ENCODE data around the gene VCPKMT.

Gene VCPKMT

DNA sequence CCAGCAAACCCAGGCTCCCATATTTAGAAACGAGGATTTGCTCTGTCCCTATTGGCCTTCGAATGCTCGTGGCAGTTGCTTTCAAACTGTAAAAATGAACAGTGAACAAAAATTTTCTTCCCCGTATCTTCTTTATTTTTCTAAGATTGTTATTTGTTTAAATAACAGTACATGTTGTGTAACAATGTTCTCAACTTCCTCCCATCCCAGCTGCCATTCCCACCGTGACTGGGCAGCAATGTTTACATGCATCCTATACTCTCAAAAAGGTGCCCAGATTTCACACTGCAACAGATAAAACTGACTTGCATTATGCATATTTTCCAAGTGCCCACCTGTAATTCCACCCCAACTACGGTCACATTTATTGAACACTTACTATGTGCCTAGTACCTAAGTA is 12.8 kb downstream of the VCPKMT start:
- peak overlapping the region; percentile 72 for H3K4me3 Mint-ChIP-seq
- no peaks in the 10 kb centered on the region for H3K9me3 Mint-ChIP-seq (ENCODE audit: low read depth)
- peaks cover 52% of the 10 kb centered on the region for H3K4me1 Mint-ChIP-seq (ENCODE audit: low read depth)
- peaks cover 7% of the 10 kb centered on the region for H3K36me3 Mint-ChIP-seq
- H3K27me3 Mint-ChIP-seq: no peaks in the 10 kb centered on the region
- H3K27ac Mint-ChIP-seq: peak overlapping the region; percentile 82

GRCh38 chr14:50101417-50101816 is 15.0 kb downstream of the VCPKMT start:
- Mint-ChIP-seq H3K4me1 (ENCODE audit: low read depth) (peaks cover 66% of the 10 kb centered on the region), H3K36me3 (peaks cover 4% of the 10 kb centered on the region), H3K27me3 (no peaks in the 10 kb centered on the region), H3K4me3 (no peak overlapping the region), H3K27ac (no peak overlapping the region), H3K9me3 (ENCODE audit: low read depth) (no peaks in the 10 kb centered on the region)

GRCh38 chr14:50100805-50101204 is 15.6 kb downstream of the VCPKMT start:
- H3K4me1 Mint-ChIP-seq (ENCODE audit: low read depth): peaks cover 71% of the 10 kb centered on the region
- H3K27me3 Mint-ChIP-seq: no peaks in the 10 kb centered on the region
- peak overlapping the region; percentile 74 for H3K27ac Mint-ChIP-seq
- no peaks in the 10 kb centered on the region for H3K9me3 Mint-ChIP-seq (ENCODE audit: low read depth)
- peaks cover 5% of the 10 kb centered on the region for H3K36me3 Mint-ChIP-seq
- no peak overlapping the region for H3K4me3 Mint-ChIP-seq

GRCh38 chr14:50099335-50099734 is 17.0 kb downstream of the VCPKMT start:
- peaks cover 72% of the 10 kb centered on the region for H3K4me1 Mint-ChIP-seq (ENCODE audit: low read depth)

DNA sequence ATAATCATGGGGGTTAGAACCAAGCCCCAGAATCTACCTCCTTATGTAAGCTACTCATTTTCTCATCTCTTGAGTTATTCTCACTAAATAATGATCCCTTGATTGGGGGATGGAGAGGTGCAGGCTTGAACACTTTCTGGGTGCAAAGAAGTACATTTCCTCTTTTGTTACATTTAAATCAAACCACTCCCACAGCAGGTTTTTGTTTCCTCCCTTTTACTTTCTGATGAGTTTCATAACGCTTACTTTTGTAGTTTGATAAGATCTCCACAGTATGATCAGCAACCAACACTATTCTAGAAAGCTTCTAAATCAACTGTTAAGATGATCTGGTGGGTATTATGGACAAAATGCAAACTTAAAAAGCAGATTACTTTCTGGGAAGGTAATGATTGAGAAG is 20.5 kb downstream of the VCPKMT start:
- Mint-ChIP-seq H3K4me1 (ENCODE audit: low read depth) (peaks cover 80% of the 10 kb centered on the region), H3K9me3 (ENCODE audit: low read depth) (no peaks in the 10 kb centered on the region), H3K36me3 (peaks cover 7% of the 10 kb centered on the region), H3K27me3 (no peaks in the 10 kb centered on the region), H3K4me3 (peak overlapping the region; percentile 51), H3K27ac (peak overlapping the region; percentile 95)

More at GRCh38 chr14:50099335-50099734, 17.0 kb downstream of the VCPKMT start:
- peak overlapping the region; percentile 52 for H3K4me3 Mint-ChIP-seq
- H3K27me3 Mint-ChIP-seq: no peaks in the 10 kb centered on the region
- H3K9me3 Mint-ChIP-seq (ENCODE audit: low read depth): no peaks in the 10 kb centered on the region
- peaks cover 7% of the 10 kb centered on the region for H3K36me3 Mint-ChIP-seq
- H3K27ac Mint-ChIP-seq: peak overlapping the region; percentile 82

- Mint-ChIP-seq H3K27ac (peak overlapping the region; percentile 31), H3K9me3 (ENCODE audit: low read depth) (no peaks in the 10 kb centered on the region), H3K4me1 (ENCODE audit: low read depth) (peaks cover 77% of the 10 kb centered on the region), H3K27me3 (no peaks in the 10 kb centered on the region), H3K36me3 (peaks cover 7% of the 10 kb centered on the region), H3K4me3 (no peak overlapping the region)
These were observed 22.2 kb downstream of the VCPKMT start for GRCh38 chr14:50094056-50094755.

GRCh38 chr14:50093496-50093895 is 22.9 kb downstream of the VCPKMT start:
- Mint-ChIP-seq H3K9me3 (ENCODE audit: low read depth) (no peaks in the 10 kb centered on the region), H3K36me3 (peaks cover 6% of the 10 kb centered on the region), H3K4me3 (no peak overlapping the region), H3K4me1 (ENCODE audit: low read depth) (peaks cover 79% of the 10 kb centered on the region), H3K27me3 (no peaks in the 10 kb centered on the region), H3K27ac (peak overlapping the region; percentile 81)

GRCh38 chr14:50092006-50092555 is 24.3 kb downstream of the VCPKMT start:
- Mint-ChIP-seq H3K27me3 (no peaks in the 10 kb centered on the region), H3K36me3 (peaks cover 6% of the 10 kb centered on the region), H3K4me1 (ENCODE audit: low read depth) (peaks cover 86% of the 10 kb centered on the region), H3K27ac (peak overlapping the region; percentile 81), H3K9me3 (ENCODE audit: low read depth) (no peaks in the 10 kb centered on the region), H3K4me3 (peak overlapping the region; percentile 17)

DNA sequence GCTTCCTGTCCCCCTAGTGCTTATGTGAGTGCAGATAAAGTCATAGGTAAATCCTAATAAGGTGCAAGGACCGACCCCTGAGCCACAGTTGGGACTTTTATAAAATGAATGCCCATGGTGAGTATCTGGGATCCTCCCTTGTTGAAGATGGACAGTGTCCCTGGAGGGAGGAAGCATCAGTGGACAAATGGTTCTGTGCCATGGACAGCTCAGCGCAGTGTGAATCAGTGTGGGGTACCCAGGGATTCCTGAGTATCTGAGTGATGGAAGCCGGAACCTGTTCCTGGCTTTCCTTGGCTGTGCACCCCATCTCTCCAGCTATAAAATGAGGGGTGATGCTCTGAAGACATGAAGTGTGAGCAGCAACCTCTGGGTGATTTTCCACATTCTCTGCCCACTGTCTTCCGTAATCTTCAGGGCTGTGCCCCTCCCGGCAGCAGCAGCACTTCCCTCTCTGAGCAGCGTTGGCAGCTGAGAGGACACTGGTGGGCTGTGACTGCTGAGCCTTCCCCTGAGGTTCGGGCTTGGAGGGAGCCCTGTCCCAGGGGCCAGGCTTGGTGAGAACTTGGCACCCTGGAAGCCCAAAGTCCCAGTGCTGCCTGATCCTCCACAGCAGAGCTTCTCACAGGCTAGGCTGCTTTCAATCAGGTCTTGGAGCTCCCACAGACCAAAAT is 25.0 kb downstream of the VCPKMT start:
- H3K27me3 Mint-ChIP-seq: no peaks in the 10 kb centered on the region
- H3K4me3 Mint-ChIP-seq: peak overlapping the region; percentile 25
- H3K27ac Mint-ChIP-seq: peak overlapping the region; percentile 81

DNA sequence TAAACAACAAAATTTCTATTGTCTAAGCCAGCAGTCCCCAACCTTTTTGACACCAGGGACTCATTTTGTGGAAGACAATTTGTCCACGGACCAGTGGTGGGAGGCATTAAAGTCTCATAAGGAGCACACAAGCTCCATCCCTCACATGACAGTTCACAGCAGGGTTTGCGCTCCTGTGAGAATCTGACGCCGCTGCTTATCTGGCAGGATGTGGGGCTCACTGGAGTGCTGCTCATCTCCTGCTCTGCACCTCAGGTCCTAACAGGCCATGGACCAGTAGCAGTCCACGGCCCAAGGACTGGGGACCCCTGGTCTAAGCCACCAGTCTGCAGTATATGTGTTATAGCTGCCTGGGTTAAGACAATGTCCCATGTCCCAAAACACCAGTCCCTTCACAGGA is 27.2 kb downstream of the VCPKMT start:
- Mint-ChIP-seq H3K27ac (peak overlapping the region; percentile 81), H3K4me1 (ENCODE audit: low read depth) (peaks cover 91% of the 10 kb centered on the region), H3K27me3 (no peaks in the 10 kb centered on the region), H3K36me3 (peaks cover 7% of the 10 kb centered on the region), H3K9me3 (ENCODE audit: low read depth) (no peaks in the 10 kb centered on the region), H3K4me3 (peak overlapping the region; percentile 53)

More for the DNA sequence above, 25.0 kb downstream of the VCPKMT start:
- peaks cover 84% of the 10 kb centered on the region for H3K4me1 Mint-ChIP-seq (ENCODE audit: low read depth)
- peaks cover 6% of the 10 kb centered on the region for H3K36me3 Mint-ChIP-seq
- H3K9me3 Mint-ChIP-seq (ENCODE audit: low read depth): no peaks in the 10 kb centered on the region

DNA sequence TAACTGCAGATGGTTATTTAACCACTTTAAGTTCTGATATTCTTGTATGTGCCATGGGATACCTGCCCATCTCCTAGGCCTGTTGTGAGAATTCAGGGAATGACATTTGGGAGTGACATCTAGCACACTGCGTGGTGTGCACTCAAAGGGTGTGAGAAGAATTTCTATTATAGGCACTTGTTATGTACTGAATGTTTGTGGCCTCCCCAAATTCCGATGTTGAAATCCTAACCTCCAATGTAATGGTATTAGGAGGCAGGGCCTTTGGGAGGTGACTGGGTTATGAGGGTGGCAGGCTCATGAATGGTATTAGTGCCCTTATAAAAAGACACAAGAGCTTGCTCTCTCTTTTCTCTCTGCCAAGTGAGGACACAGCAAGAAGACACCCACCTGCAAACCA is 27.6 kb downstream of the VCPKMT start:
- Mint-ChIP-seq H3K36me3 (peaks cover 7% of the 10 kb centered on the region), H3K4me1 (ENCODE audit: low read depth) (peaks cover 92% of the 10 kb centered on the region), H3K27me3 (no peaks in the 10 kb centered on the region), H3K4me3 (peak overlapping the region; percentile 74), H3K27ac (peak overlapping the region; percentile 87), H3K9me3 (ENCODE audit: low read depth) (no peaks in the 10 kb centered on the region)

DNA sequence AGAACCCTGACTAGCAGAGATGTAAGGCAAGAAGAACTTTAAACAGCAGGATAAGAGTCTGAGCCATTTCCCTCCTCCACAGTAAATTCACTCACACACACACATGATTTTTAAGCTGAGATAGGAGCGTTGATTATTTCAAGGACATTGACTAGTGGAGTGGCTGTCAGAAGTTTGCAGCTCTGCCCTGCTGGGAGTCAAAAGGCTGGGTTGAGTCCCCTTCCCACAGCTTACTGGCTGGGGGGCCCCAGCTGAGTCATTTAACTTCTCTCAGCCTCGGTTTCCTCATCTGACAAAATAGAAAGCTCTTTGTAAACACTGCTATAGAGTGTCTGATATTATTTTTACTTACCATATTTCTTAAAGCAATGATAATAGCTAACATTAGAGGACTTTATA is 28.3 kb downstream of the VCPKMT start:
- Mint-ChIP-seq H3K27ac (peak overlapping the region; percentile 87), H3K27me3 (no peaks in the 10 kb centered on the region), H3K4me1 (ENCODE audit: low read depth) (peaks cover 92% of the 10 kb centered on the region)

DNA sequence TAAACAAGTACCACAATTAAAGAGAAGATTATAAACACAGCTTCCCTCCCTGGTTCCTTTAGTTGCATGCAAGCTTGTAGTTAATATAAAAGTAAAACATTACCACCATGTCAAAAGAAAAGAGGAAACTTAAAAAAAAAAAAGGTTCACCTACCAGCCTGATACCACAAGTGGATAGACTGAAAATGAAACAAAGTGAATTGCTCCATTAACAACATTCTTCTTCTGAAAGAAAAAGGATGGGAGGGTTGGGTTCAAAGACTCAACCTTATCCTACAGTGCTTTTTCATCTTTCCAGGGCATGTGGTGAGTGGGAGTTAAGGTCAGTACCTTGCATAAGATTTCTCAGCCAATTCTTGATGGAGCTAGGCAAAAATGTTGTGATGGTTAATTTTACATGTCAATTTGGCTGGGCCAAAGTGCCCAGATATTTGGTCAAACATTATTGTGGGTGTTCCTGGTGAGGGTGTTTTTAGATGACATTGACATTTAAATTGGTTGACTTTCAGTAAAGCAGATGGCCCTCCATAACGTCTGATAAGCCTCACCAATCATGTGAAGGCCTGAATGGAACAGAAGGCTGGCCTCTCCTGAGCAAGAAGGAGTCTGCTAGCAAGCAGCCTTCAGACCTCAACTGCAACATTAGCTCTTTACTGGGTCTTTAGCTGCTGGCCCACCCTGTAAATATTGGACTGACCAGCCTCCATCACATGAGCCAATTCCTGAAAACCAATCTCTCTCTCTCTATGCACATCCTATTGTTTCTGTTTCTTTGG is 28.8 kb downstream of the VCPKMT start:
- peak overlapping the region; percentile 74 for H3K4me3 Mint-ChIP-seq
- peak overlapping the region; percentile 87 for H3K27ac Mint-ChIP-seq

More for the DNA sequence above, 28.3 kb downstream of the VCPKMT start:
- peak overlapping the region; percentile 74 for H3K4me3 Mint-ChIP-seq
- H3K9me3 Mint-ChIP-seq (ENCODE audit: low read depth): no peaks in the 10 kb centered on the region
- H3K36me3 Mint-ChIP-seq: peaks cover 7% of the 10 kb centered on the region

DNA sequence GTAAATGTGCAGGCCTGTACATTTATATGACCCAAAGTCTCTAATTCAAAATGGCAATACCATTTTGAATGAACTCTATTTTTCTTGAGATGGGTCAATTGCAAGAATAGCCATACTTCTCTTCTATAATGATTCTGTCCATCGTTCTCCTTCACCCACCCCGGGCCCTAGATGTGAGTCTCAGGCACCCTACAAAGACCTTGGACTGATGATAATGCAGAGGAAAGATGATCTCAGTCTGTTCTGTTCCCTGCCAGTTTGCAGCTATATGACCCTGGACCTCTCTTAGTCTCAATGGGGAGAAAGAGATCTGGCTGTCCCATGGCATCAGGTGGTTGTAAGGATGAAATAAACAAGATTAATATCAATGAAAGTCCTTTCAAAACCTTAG is 30.1 kb downstream of the VCPKMT start:
- H3K27ac Mint-ChIP-seq: peak overlapping the region; percentile 91
- peaks cover 7% of the 10 kb centered on the region for H3K36me3 Mint-ChIP-seq

More for the DNA sequence above, 28.8 kb downstream of the VCPKMT start:
- peaks cover 93% of the 10 kb centered on the region for H3K4me1 Mint-ChIP-seq (ENCODE audit: low read depth)
- H3K36me3 Mint-ChIP-seq: peaks cover 7% of the 10 kb centered on the region
- no peaks in the 10 kb centered on the region for H3K27me3 Mint-ChIP-seq
- no peaks in the 10 kb centered on the region for H3K9me3 Mint-ChIP-seq (ENCODE audit: low read depth)

More for the DNA sequence above, 30.1 kb downstream of the VCPKMT start:
- no peaks in the 10 kb centered on the region for H3K9me3 Mint-ChIP-seq (ENCODE audit: low read depth)
- no peaks in the 10 kb centered on the region for H3K27me3 Mint-ChIP-seq
- peaks cover 93% of the 10 kb centered on the region for H3K4me1 Mint-ChIP-seq (ENCODE audit: low read depth)
- H3K4me3 Mint-ChIP-seq: peak overlapping the region; percentile 44

Measured in activated naive CD8-positive, alpha-beta T cell (primary cell).